ENCODE measurements around the gene ALDH1A3. TPM values are rescaled to one million over a fixed set of nuclear protein-coding genes. Genes with fewer than 3 reads are reported as not detected.
A peak's percentile ranks its signal among the peaks of the same experiment; 100 is the strongest.

Gene ALDH1A3
- not detected for polyA plus RNA-seq (ENCODE audit: low read depth in 6 of 6)

DNA sequence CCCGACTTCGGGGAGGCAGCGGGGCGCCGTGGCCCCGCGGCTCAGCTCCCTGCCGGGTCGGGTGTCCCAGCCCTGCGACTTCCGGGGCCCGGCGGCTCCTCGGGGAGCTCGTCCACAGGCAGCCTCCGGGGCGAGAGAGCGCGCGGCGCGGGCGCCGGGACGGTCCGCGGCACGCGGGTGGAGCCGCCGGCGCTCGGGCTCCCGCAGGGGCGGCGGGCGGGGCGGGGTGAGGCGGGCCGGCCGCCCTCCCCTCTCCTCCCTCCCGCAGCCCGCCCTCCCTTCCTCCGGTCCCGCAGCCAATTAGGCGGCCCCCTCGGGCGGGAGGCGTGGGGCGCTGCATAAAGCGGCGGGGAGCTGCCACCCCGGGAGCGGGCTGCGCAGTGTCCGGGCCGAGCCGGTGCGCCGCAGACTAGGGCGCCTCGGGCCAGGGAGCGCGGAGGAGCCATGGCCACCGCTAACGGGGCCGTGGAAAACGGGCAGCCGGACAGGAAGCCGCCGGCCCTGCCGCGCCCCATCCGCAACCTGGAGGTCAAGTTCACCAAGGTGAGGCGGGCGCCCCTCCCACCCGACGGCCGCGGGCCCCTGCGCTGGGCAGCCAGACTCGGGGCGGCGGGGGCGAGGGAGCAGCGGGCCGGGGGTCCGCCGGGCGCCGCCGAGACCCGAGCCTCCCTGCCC, at the start of gene ALDH1A3:
Gene ALDH1A3, plus strand, starts transcription at position 368 of the 675 bp plus-strand sequence. Its CDS starts 77 bp downstream, at position 445.
- DNase-seq (peak; percentile 2), ATAC-seq (ENCODE audit: low read depth in 2 of 2) (peak; percentile 39 to 48)
- Mint-ChIP-seq H3K36me3 (no peaks in the 10 kb centered on the region), H3K27ac (peak within 1 kb of the TSS in 2 of 6 donors; percentile 19 to 72), H3K4me3 (peak within 1 kb of the TSS; percentile 64 to 84 (median 80)), H3K4me1 (peaks cover 5 to 13% (median 10%) of the 10 kb centered on the region in 3 donors), H3K9me3 (no peaks in the 10 kb centered on the region), H3K27me3 (peaks cover 72 to 84% (median 84%) of the 10 kb centered on the region in 3 donors)

DNA sequence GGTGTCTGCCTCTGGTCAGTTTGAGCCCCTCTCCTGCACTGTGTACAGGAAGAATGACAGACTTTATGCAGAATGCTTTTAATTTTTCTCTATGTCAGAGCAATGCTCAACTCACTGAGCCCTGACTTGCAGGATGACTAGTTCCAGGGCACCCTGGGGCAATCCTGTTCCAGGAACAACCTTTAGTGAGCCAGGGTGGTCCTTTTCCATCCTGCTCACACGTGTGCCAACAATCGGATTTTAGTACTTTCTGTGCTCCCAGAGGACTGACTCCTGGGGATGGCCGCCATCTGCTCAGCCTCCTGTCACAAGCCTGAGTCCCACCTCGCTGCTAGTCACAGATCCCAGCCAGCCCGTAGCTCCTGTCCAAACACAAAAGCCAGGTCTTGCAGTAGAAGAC, 48.2 kb upstream of the ALDH1A3 start:
- Mint-ChIP-seq H3K27me3 (peaks cover 4 to 11% (median 5%) of the 10 kb centered on the region in 3 donors), H3K36me3 (peaks cover 0 to 7% of the 10 kb centered on the region in 2 donors), H3K4me1 (no peaks in the 10 kb centered on the region), H3K9me3 (peaks cover 0 to 5% (median 3%) of the 10 kb centered on the region in 7 donors), H3K27ac (peak overlapping the region in 1 of 6 donors; percentile 22), H3K4me3 (no peak overlapping the region)
- no peak for ATAC-seq (ENCODE audit: low read depth in 2 of 2)
- DNase-seq, result no peak

DNA sequence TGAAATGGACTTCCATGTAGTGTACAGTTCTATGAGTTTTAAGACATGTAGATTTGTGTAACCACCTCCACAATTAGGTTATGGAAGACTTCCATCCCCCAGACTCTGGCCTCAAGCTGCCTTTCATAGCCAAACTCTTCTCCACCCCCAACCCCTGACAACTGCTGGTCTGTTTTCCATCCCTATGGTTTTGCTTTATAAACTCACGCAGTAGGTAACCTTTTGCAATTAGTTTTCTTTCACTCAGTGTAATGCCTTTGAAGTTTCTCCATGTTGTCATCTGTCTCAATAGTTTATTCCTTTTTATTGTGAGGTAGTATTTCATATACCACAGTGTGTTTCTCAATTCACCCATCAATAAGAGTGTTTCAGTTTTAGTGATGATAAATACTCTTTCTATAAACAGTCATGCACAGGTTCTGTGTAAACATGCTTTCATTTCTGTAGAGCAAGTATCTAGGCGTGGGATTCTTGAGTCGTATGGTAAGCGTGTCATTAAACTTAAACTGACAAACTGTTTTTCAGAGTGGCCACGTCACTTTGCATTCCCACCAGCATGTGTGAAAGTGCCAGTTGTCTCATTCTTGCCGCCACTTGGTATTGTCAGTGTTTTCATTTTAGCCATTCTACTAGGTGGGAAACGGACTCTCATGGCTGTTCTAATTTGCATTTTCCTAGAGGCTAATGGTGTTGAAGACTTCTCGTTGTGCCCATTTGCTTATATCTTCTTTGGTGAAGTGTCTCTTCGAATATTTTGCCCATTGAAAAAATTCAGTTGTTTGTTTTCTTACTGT, 47.3 kb upstream of the ALDH1A3 start:
- Mint-ChIP-seq H3K4me1 (no peaks in the 10 kb centered on the region), H3K4me3 (no peak overlapping the region), H3K9me3 (peaks cover 0 to 5% (median 3%) of the 10 kb centered on the region in 7 donors), H3K27ac (no peak overlapping the region), H3K36me3 (peaks cover 0 to 7% of the 10 kb centered on the region in 2 donors), H3K27me3 (peaks cover 2 to 14% (median 12%) of the 10 kb centered on the region in 3 donors)
- no peak for DNase-seq
- ATAC-seq (ENCODE audit: low read depth in 2 of 2), result no peak

DNA sequence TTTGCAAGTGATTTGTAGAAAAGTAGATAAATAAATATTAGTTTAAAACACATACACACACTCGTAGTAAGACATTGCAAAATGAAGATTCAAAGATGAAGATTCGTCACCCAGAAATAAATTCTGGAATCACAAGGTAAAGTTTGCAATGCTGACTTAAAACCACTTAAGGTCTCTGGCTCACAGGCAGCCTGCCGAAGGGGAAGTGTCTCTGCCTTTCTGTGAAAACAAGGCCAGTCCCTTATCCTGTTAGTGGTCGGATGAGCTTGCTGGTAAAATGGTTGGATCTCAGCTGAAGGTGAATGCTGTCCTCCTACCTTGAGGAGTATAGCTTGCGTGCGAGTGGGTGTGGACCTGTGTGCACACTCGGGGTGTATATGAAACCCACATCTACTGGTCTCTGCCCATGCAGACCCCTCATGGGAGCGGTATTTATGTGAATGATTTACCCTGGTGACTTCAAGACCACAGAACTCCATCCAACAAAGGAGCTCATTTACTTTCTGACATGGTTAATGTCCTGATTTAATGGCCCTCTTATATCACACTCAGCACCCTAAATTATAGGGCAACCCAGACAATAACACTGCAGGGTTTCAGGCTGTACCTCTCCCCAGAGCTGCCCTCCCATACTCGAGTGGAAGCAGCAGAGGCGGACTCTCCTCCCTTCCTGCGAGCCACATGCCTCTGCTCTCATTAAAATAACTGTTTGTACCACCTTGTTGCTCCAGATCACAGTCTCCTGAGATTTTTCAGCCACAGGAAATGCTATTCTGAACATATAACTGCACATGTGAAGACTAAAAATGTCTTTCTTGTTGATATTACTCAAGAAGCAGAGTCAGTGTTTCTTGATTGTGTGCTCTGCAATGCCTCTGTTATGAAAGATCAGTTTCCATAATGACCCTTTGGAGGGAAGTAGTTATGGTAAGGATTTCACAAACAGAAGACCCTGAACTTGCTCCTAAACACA, 45.9 kb upstream of the ALDH1A3 start:
- no peak overlapping the region for H3K27ac Mint-ChIP-seq
- DNase-seq, result no peak

DNA sequence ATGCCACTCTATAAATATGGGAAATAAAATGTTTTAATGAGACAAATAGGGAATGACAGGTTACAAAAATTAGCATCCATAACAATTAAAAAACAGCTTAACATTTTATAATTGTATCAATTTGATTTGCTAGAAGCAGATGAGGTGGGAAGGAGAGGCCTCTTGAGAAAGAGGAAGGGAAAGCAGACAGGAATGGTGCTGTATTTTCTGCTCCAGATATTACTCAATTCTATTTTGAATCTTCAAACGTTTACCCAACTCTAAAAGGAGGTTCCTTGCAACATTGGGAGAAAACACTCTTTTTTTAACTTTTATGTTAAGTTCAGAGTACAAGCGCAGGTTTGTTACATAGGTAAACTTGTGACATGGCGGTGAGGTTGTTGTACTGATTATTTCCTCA, 44.9 kb upstream of the ALDH1A3 start:
- ATAC-seq (ENCODE audit: low read depth in 2 of 2) (no peak), DNase-seq (no peak)
- H3K4me3 Mint-ChIP-seq, result no peak overlapping the region
- H3K27ac Mint-ChIP-seq, result no peak overlapping the region
- no peaks in the 10 kb centered on the region for H3K4me1 Mint-ChIP-seq
- no peaks in the 10 kb centered on the region for H3K9me3 Mint-ChIP-seq
- H3K36me3 Mint-ChIP-seq, result no peaks in the 10 kb centered on the region
- peaks cover 0 to 7% (median 5%) of the 10 kb centered on the region in 3 donors for H3K27me3 Mint-ChIP-seq

More for the DNA sequence above, 45.9 kb upstream of the ALDH1A3 start:
- Mint-ChIP-seq H3K4me1 (no peaks in the 10 kb centered on the region), H3K4me3 (no peak overlapping the region), H3K27me3 (peaks cover 0 to 7% (median 5%) of the 10 kb centered on the region in 3 donors), H3K36me3 (no peaks in the 10 kb centered on the region), H3K9me3 (no peaks in the 10 kb centered on the region)
- ATAC-seq (ENCODE audit: low read depth in 2 of 2), result no peak

DNA sequence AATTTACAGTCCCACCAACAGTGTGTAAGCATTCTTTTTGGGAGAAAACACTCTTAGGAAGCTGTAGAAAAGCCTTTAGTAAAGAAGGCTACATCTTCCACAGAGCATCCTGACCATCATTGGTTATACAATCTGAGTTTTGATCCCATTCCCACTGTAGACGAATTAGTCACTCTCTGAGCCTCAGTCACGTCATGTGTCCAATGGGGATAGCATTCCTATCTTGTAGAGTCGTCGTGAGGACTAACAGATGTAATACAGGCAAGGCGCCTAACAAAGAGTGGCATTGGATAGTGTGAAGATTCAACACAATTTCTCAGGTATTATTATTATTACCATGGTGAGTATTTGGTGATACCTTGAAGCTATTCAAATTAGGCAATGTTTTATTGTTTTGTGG, 44.0 kb upstream of the ALDH1A3 start:
- H3K27me3 Mint-ChIP-seq, result peaks cover 0 to 7% (median 5%) of the 10 kb centered on the region in 3 donors
- H3K4me3 Mint-ChIP-seq, result no peak overlapping the region
- no peaks in the 10 kb centered on the region for H3K9me3 Mint-ChIP-seq
- ATAC-seq (ENCODE audit: low read depth in 2 of 2) (no peak), DNase-seq (no peak)
- H3K36me3 Mint-ChIP-seq, result no peaks in the 10 kb centered on the region
- no peak overlapping the region for H3K27ac Mint-ChIP-seq
- H3K4me1 Mint-ChIP-seq, result no peaks in the 10 kb centered on the region

DNA sequence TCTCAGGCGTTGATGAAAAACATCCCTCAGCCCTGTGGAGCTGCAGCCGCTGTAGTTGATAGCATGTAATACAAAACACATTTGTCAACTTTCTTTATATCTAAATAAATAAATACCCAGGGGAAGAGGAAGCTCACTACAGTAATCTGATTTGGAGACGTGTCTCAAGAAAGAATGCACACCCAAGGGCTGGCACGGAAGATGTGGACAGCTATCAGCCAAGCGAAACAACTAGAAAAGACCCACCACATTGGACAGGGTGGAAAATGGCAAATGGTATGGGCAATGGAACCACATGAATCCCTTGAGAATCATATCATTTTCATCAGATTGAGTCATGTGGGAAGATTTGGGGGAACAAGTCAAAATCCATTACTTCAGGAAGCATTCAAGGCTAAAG, 43.1 kb upstream of the ALDH1A3 start:
- peaks cover 0 to 7% (median 5%) of the 10 kb centered on the region in 3 donors for H3K27me3 Mint-ChIP-seq
- DNase-seq (no peak), ATAC-seq (ENCODE audit: low read depth in 2 of 2) (no peak)
- no peak overlapping the region for H3K27ac Mint-ChIP-seq
- no peaks in the 10 kb centered on the region for H3K4me1 Mint-ChIP-seq
- H3K36me3 Mint-ChIP-seq, result no peaks in the 10 kb centered on the region
- H3K4me3 Mint-ChIP-seq, result no peak overlapping the region
- H3K9me3 Mint-ChIP-seq, result no peaks in the 10 kb centered on the region

DNA sequence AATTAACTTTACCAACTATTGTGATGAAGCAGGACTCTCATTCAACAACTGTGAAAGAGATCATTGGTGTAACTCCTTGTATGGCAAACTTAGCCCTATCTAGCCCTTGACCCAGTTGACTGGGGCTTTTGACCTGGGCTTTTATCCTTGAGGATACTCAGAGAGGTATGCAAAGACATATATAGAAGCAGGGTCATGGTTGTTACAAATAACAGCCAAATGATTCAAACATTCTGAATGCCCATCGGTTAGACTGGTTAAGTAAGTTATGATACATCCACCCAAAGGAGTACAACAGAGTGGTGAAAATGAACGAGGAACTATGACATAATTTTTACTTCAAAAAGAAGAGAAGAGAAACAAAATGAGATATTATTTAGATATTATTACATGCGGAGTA, 38.2 kb upstream of the ALDH1A3 start:
- Mint-ChIP-seq H3K9me3 (no peaks in the 10 kb centered on the region), H3K27me3 (peaks cover 0 to 26% (median 24%) of the 10 kb centered on the region in 3 donors), H3K4me1 (no peaks in the 10 kb centered on the region), H3K4me3 (no peak overlapping the region), H3K36me3 (no peaks in the 10 kb centered on the region), H3K27ac (no peak overlapping the region)
- no peak for ATAC-seq (ENCODE audit: low read depth in 2 of 2)
- no peak for DNase-seq

DNA sequence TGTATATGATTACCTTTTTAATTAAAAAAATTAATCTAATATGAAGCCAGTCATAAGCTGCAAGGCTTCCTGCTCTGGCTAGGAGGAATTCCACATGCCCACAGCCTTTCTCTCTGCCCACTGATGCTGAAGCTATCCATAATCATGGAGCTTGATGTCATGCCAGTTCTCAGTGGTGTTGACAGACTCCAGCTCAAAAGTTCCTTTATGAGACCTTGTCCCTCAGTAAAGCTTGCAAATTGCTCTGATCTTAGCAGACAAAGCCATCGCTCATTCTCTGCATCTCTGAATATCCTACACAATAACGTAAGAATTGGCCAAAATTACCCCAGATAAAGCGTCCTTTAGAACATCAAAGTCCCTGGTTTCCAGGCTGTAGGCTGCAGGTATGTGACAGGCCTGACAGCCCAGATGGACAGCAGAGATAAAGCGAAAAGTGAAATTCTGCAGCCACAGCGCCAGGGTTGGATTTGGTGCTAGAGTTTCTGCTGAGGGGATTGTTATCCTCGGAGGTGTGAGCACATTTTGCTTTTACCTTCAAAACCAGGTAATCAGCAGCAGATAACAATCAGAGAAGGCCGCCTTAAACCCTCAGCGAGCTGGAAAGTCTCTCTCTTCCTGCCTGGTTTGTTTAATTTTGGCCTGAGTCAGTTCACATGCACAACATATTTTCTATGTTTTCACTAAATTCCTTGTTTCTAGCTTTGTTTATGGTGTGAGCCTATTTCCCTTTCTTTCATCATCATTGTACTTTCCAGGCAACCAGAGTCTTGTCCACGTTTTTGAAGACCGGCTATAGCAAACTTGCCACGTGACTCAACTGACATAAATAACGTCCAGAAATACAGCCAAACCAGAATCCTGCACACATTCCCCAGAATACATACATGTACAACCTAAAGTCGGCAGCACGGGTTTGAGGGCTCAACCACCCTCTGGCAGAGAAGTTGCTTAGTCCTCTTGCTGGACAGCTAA, 36.6 kb upstream of the ALDH1A3 start:
- Mint-ChIP-seq H3K9me3 (no peaks in the 10 kb centered on the region), H3K4me1 (no peaks in the 10 kb centered on the region), H3K27me3 (peaks cover 0 to 31% (median 23%) of the 10 kb centered on the region in 3 donors), H3K36me3 (no peaks in the 10 kb centered on the region), H3K27ac (no peak overlapping the region), H3K4me3 (peak overlapping the region in 1 of 8 donors; percentile 41)
- DNase-seq (no peak), ATAC-seq (ENCODE audit: low read depth in 2 of 2) (no peak)

DNA sequence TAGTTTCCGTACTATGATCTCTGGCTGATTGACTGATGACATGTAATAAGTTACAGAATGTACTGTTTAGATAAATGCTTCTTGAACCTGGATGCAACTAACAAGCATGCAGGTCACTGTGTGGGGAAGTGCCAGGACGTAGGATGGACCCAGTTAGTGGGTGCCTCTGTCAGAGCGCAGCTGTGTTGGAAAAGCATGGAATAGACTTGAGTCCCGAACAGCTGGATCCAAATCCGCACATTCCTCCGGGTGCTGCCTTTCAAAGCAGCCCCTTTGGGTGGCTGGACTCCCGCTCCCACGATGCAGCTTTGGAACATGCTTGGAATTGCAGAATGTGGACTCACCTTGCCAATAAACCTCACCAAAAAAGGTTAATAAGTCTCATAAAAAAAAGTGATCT, 35.5 kb upstream of the ALDH1A3 start:
- no peak for ATAC-seq (ENCODE audit: low read depth in 2 of 2)
- peaks cover 3 to 36% (median 23%) of the 10 kb centered on the region in 3 donors for H3K27me3 Mint-ChIP-seq
- H3K9me3 Mint-ChIP-seq, result no peaks in the 10 kb centered on the region
- H3K4me3 Mint-ChIP-seq, result no peak overlapping the region
- DNase-seq, result no peak
- H3K27ac Mint-ChIP-seq, result no peak overlapping the region
- peaks cover 3 to 7% (median 3%) of the 10 kb centered on the region in 3 donors for H3K4me1 Mint-ChIP-seq
- no peaks in the 10 kb centered on the region for H3K36me3 Mint-ChIP-seq

DNA sequence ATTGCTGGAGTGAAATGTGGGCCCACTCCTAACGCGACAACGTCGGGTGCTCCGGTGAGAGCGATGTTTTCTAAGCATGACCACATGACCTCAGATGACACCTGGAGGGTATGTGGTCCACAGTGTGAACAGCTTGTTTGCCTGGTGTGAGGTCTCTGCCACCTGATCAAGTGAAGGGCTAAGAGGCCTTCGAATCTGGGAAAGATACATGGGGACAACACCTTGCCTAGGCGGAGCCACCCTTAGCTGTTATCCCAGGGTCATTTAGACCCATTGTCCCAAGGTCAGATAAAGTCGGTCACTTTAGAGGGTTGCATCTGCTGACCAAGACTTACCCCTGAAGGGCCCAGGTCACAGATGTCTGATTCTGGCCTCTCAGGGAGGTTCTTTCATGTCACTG, 34.9 kb upstream of the ALDH1A3 start:
- H3K27me3 Mint-ChIP-seq, result peaks cover 5 to 39% (median 23%) of the 10 kb centered on the region in 3 donors
- no peaks in the 10 kb centered on the region for H3K36me3 Mint-ChIP-seq
- peaks cover 5 to 11% (median 7%) of the 10 kb centered on the region in 3 donors for H3K4me1 Mint-ChIP-seq
- no peak for DNase-seq
- no peak for ATAC-seq (ENCODE audit: low read depth in 2 of 2)
- no peaks in the 10 kb centered on the region for H3K9me3 Mint-ChIP-seq
- no peak overlapping the region for H3K27ac Mint-ChIP-seq
- H3K4me3 Mint-ChIP-seq, result no peak overlapping the region

DNA sequence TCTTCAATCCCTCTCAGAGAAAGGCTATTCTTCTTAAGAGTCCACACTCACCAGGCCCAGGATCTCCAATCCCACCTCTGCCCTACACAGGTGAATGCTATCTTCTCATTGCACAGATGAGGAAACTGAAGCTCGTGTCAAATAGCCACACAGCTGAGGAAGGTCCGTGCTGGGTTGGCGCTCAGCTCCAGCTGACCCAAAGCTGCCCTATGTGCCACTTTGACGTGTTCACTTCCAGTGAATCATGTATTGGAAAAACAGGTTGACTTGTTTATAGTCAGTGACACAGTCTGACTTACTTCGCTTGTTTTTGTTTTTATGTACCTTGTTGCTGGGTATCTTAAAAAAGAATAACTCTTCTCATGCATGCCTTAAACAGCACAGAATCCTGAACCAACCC, 32.4 kb upstream of the ALDH1A3 start:
- H3K4me3 Mint-ChIP-seq, result no peak overlapping the region
- no peak for DNase-seq

More for the DNA sequence above, 32.4 kb upstream of the ALDH1A3 start:
- H3K27ac Mint-ChIP-seq, result peak overlapping the region in 2 of 6 donors; percentile 26 to 61
- ATAC-seq (ENCODE audit: low read depth in 2 of 2), result no peak
- no peaks in the 10 kb centered on the region for H3K36me3 Mint-ChIP-seq
- H3K27me3 Mint-ChIP-seq, result peaks cover 10 to 39% (median 23%) of the 10 kb centered on the region in 3 donors
- peaks cover 5 to 14% (median 7%) of the 10 kb centered on the region in 3 donors for H3K4me1 Mint-ChIP-seq
- H3K9me3 Mint-ChIP-seq, result peaks cover 0 to 2% (median 0%) of the 10 kb centered on the region in 7 donors
